ENCODE measurements around the gene C10orf90. TPM values are rescaled to one million over a fixed set of nuclear protein-coding genes. Genes with fewer than 3 reads are reported as not detected.

The C10orf90 gene
- total and polyA plus RNA-seq, 2 of the 8 experiments (the other 6 are each of a cell fraction or from before 2014, with no cell fraction given), result 0.21 TPM; not detected in 1

- TF ChIP-seq CHD7 (IDR thresholded peaks at IDR 0.05; ENCODE audit: insufficient replicate concordance, low read length) (no peak), SP2 (IDR thresholded peaks at IDR 0.05; ENCODE audit: low read length) (no peak), TAF7 (optimal IDR thresholded peaks at IDR 0.05; ENCODE audit: borderline replicate concordance, low read depth, low read length) (no peak), NRF1 (IDR thresholded peaks at IDR 0.05; ENCODE audit: low read depth, low read length) (no peak)
These were observed 111.6 kb downstream of the C10orf90 start (continued) for GRCh38 chr10:126558881-126559280.

All from H1 (cell line).